HG02610 (cell line): Measurements from ENCODE around the gene SOWAHA.
"Not testable (repeated sequence)": the region's sequence is repeated elsewhere in the genome, so short reads cannot be mapped to it uniquely, and the experiment has no call there.

Experiments
- ATAC-seq: cut with Tn5 transposase; IDR thresholded peaks from one replicate; pipeline ENCODE4 v1.9.1; 2021; ENCODE audit warnings: mild to moderate bottlenecking, moderate library complexity; ENCODE audit not compliant: unreplicated experiment

SOWAHA gene

GRCh38 chr5:132806804-132807162, 6.3 kb upstream of the SOWAHA start:
- ATAC-seq: not testable (repeated sequence)

- ATAC-seq: no peak
These were observed 5.8 kb upstream of the SOWAHA start for GRCh38 chr5:132807163-132807838.

GRCh38 chr5:132808448-132808847, 4.7 kb upstream of the SOWAHA start:
- no peak for ATAC-seq

DNA sequence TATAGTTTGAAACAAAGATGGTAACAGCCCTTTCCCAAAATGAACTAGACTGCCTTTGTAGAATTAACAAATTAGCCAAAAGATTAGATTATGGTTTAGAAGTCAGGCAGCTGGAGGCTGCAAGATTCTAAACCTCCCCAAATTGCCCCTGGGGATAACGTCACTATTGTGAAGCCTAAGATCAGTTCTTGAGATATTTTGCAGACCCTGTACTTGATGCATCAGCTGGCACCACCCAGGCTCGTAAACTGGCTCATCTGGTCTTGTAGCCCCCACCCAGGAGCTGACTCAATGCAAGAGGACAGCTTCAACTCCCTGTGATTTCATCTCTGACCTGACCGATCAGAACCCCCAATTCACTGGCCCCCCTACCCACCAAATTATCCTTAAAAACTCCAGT, 4.2 kb upstream of the SOWAHA start:
- ATAC-seq: no peak

DNA sequence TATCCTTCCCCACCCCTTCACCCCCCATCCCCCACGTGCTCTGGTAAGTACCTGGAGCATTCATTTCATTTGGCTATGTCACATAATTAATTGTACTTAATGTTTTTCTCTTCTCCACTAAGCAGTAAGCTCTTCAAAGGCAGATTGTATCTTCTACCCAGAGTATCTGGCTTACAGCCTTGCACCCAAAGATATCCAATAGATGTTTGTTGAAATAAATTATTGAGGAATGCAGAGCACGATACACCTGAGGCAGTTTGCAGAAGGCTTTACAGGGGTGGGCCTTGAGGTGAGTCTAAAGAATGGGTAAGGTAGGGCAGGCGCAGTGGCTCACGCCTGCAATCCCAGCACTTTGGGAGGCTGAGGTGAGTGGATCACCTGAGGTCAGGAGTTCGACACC, 2.5 kb upstream of the SOWAHA start:
- no peak for ATAC-seq

DNA sequence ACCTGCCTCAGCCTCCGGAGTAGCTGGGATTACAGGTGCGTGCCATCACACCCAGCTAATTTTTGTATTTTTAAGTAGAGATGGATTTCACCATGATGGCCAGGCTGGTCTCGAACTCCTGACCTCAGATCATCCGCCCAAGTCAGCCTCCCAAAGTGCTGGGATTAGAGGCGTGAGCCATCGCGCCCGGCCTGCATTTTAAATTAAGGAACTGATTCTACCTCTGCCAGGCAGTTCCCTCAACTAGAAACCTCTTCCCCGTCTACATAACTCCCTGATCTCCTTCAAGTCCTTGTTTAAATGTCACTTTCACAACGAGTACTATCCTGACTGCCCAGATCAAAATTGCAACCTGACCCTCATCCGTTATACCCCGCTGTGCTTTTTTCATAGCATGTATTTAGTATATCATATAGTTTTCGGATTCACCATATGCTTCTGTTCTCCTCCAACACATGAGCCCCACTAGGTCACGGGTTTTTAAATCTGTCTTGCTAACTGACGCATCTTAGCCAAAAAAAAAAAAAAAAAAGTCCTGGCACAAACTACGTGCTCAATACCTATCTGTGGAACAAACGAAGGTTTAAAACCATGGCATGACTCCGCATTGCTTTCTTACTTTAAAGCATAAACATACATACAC, 858 bp upstream of the SOWAHA start:
- no peak for ATAC-seq

DNA sequence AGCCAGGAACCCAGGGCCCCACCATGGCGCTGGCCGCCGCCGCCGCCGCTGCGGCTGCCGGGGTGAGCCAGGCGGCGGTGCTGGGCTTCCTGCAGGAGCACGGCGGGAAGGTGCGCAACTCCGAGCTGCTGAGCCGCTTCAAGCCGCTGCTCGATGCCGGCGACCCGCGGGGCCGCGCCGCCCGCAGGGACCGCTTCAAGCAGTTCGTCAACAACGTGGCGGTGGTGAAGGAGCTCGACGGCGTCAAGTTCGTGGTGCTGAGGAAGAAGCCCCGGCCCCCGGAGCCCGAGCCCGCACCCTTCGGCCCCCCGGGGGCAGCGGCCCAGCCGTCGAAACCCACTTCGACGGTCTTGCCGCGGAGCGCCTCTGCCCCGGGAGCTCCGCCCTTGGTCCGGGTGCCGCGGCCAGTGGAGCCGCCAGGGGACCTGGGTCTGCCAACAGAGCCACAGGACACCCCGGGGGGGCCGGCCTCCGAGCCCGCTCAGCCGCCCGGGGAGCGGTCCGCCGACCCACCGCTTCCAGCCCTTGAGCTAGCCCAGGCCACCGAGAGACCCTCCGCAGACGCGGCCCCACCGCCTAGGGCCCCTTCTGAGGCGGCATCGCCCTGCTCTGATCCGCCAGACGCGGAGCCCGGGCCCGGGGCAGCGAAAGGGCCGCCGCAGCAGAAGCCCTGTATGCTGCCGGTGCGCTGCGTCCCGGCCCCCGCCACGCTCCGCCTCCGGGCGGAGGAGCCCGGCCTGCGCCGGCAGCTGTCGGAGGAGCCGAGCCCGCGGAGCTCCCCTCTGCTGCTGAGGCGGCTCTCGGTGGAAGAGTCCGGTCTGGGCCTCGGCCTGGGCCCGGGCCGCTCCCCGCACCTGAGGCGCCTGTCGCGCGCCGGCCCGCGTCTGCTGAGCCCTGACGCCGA, 749 bp downstream of the SOWAHA start:
- ATAC-seq: no peak

DNA sequence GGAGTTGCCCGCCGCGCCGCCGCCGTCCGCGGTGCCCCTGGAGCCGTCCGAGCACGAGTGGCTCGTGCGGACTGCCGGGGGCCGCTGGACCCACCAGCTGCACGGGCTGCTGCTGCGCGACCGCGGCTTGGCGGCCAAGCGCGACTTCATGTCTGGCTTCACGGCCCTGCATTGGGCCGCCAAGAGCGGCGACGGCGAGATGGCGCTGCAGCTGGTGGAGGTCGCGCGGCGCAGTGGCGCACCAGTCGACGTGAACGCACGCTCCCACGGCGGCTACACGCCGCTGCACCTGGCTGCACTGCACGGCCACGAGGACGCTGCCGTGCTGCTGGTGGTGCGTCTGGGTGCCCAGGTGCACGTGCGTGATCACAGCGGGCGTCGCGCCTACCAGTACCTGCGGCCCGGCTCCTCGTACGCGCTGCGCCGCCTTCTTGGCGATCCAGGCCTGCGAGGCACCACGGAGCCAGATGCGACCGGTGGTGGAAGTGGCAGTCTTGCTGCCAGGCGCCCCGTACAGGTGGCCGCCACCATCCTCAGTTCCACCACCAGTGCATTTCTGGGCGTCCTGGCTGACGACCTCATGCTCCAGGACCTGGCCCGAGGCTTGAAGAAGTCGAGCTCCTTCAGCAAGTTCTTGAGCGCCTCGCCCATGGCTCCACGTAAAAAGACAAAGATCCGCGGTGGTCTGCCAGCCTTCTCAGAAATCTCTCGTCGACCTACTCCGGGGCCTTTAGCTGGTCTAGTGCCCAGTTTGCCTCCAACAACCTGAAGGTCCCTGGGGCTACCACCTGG, 1.6 kb downstream of the SOWAHA start:
- no peak for ATAC-seq

- no peak for ATAC-seq
These were observed 2.4 kb downstream of the SOWAHA start for GRCh38 chr5:132815454-132815853.

- ATAC-seq: no peak
These were observed 3.0 kb downstream of the SOWAHA start for GRCh38 chr5:132816083-132816482.

DNA sequence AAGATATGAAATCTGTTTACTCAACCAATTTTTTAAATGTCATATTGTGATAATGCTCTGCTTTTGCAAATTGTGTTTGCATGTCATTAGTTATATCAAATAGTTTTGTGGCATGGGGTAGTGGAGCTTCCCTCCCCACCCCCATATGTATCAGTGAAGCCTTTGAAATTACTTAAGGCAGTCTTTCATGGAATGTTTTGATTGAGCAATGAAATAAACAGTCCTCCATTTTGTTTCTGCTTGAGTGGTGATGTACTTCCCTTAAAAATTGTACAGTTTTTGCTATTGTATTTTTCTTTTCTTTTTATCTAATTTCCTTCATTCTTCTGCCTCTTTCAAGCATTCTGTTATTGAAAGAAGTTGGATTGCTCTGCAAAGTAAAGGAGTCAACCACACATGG, 3.5 kb downstream of the SOWAHA start:
- ATAC-seq: no peak

DNA sequence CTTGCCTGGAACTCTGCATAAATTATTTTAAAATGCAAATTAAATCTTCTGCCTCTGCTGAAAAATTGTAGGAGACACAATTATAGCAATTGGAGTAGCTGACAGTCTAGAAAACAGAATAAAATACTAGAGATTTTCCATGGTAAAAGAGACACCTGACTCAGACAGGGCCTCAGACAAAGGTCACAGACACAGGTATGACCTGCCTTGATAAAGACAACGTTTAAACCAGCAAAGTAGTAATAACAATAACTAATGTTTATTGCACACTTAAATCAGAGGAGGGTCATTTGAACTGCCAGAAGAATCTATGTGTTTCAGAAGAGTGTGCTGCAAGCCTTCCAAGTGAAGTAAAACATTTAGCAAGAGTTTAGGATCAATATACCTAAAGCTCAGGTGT, 3.9 kb downstream of the SOWAHA start:
- ATAC-seq: no peak

- no peak for ATAC-seq
These were observed 6.4 kb downstream of the SOWAHA start for GRCh38 chr5:132819468-132819867.

DNA sequence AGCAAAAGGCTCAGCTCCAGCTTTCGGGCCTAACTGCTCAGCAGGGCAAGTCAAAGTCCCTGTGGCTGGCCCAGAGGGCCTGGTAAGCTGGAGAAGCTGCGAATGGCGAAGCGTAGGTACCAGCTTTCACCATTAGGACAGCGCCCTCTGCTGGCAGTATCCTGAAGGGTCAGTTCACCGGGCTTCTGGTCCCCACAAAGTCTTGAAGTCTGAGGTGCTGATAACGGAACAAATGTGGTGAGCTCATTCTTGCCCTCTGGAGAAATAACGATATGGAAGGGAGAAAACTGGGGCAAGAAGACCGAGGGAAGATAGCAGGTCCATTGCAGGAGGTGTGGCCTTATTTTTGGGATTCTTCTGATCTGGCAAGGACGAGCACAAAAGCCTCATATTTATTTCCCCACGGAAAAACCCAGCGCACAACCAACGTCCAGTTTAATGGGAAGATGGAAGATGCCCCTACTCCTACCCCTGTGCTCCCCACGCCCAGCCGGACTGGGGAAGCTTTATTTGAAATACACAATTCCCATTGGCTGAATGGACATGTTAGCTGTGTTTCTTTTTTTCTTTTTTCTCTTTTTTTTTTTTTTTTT, 7.2 kb downstream of the SOWAHA start:
- ATAC-seq: peak; percentile 65

DNA sequence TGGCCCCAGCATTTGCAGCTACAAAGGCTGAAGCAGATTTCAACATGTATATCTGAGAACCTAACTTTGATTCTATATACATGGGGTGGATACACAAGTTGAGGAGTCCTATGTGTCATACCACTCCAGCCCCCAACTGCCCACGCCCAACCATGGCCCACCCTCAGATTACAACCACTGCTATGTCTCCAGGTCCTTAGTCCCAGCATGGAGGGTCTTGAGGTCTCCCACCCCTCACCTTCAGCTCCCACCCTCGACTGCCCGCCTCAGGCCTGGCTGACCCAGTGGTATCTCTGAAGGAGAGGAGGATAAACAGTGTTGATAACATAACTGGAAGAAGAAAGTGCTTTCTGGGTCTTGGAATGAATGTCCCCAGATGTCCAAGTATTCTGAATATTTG, 8.2 kb downstream of the SOWAHA start:
- ATAC-seq: no peak

DNA sequence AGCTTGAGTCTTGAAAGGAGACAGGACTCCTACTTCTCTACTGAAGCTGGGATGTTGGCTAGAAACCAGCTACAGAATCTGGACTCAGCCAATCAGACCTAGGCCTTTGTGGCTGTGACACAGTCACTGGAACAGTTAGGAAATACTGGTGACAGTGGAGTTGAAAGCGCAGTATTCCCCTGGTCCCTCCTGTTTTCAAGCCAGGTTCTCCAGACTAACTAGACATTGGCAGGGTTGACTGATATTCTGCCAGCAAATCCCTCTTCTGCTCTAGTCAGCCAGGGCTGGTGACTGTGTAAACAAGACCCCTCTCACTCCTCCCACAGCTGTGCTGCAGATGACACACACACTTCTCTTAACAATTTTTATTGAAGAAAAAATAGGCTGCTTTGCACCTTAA, 8.7 kb downstream of the SOWAHA start:
- no peak for ATAC-seq

- ATAC-seq: no peak
These were observed 9.8 kb downstream of the SOWAHA start for GRCh38 chr5:132822650-132823480.

DNA sequence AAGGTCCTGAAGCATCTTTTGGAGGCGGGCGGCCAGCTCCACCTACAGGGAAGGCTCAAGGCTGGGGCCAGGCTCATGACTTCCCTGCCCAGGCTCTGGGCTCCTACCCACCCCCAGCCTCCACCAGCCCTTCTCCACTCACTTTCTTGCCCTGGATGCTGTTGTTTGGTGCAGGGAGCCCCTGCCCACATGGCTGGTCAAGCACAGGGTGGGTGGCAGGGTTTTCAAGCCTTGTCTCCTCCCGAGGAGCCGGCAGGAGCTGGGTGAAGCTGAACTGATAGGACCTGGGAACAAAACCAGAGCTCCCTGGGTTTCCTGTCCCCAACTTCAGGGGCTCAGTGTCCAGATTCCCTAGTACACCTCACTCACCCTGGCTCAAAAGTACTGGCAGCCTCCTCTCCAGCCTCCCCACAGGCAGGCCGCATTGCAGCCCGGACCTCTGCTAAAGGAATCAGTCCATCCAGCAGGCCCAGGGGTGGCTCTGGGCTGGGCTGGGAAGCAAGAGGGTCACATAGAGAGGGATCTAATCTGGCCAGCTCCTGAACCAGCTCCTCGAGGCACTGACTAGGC, 10.5 kb downstream of the SOWAHA start:
- no peak for ATAC-seq

- no peak for ATAC-seq
These were observed 11.3 kb downstream of the SOWAHA start for GRCh38 chr5:132824426-132824825.
